NB4 (cell line): Measurements from ENCODE around the gene CNN2.

Experiments used
- MAX ChIP-seq: IDR thresholded peaks from 2 replicates; pipeline ENCODE4 v1.6.1; 2011; ENCODE audit warnings: low read depth, low read length
- MYC ChIP-seq: IDR thresholded peaks from 2 replicates; pipeline ENCODE4 v1.6.1; 2011; ENCODE audit warnings: low read depth, low read length
- POLR2A ChIP-seq: IDR thresholded peaks from 2 replicates; pipeline ENCODE4 v1.6.1; 2011; ENCODE audit warnings: mild to moderate bottlenecking; ENCODE audit not compliant: insufficient read length; ENCODE audit errors: extremely low read depth
- TF ChIP-seq, protein P1 (sequence below): IDR thresholded peaks from one replicate; pipeline ENCODE4 v1.5.1; 2012; ENCODE audit warnings: low read depth, low read length

GRCh38 chr19:1069009-1069779, 42.8 kb downstream of the CNN2 start:
- TF ChIP-seq, protein P1, sequence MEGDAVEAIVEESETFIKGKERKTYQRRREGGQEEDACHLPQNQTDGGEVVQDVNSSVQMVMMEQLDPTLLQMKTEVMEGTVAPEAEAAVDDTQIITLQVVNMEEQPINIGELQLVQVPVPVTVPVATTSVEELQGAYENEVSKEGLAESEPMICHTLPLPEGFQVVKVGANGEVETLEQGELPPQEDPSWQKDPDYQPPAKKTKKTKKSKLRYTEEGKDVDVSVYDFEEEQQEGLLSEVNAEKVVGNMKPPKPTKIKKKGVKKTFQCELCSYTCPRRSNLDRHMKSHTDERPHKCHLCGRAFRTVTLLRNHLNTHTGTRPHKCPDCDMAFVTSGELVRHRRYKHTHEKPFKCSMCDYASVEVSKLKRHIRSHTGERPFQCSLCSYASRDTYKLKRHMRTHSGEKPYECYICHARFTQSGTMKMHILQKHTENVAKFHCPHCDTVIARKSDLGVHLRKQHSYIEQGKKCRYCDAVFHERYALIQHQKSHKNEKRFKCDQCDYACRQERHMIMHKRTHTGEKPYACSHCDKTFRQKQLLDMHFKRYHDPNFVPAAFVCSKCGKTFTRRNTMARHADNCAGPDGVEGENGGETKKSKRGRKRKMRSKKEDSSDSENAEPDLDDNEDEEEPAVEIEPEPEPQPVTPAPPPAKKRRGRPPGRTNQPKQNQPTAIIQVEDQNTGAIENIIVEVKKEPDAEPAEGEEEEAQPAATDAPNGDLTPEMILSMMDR = no peak
- TF ChIP-seq POLR2A = no peak
- TF ChIP-seq MYC = peak; percentile 97
- TF ChIP-seq MAX = peak; percentile 93
